ENCODE data around the gene CELSR3.

- no peak for TF ChIP-seq CTCF (IDR thresholded peaks at IDR 0.05; ENCODE audit: low read depth, low read length, missing input control)
- TF ChIP-seq RXRA (IDR thresholded peaks at IDR 0.05): no peak
- TF ChIP-seq GABPA (IDR thresholded peaks at IDR 0.05 in 1 of 2, conservative IDR thresholded peaks at IDR 0.05 in 1 of 2): no peak
- TF ChIP-seq JUND (IDR thresholded peaks at IDR 0.05): no peak
- no peak for TF ChIP-seq YY1 (IDR thresholded peaks at IDR 0.05)
- no peak for TF ChIP-seq EGR1 (IDR thresholded peaks at IDR 0.05; ENCODE audit: low read depth in 2 of 2)
- TF ChIP-seq, protein P1, sequence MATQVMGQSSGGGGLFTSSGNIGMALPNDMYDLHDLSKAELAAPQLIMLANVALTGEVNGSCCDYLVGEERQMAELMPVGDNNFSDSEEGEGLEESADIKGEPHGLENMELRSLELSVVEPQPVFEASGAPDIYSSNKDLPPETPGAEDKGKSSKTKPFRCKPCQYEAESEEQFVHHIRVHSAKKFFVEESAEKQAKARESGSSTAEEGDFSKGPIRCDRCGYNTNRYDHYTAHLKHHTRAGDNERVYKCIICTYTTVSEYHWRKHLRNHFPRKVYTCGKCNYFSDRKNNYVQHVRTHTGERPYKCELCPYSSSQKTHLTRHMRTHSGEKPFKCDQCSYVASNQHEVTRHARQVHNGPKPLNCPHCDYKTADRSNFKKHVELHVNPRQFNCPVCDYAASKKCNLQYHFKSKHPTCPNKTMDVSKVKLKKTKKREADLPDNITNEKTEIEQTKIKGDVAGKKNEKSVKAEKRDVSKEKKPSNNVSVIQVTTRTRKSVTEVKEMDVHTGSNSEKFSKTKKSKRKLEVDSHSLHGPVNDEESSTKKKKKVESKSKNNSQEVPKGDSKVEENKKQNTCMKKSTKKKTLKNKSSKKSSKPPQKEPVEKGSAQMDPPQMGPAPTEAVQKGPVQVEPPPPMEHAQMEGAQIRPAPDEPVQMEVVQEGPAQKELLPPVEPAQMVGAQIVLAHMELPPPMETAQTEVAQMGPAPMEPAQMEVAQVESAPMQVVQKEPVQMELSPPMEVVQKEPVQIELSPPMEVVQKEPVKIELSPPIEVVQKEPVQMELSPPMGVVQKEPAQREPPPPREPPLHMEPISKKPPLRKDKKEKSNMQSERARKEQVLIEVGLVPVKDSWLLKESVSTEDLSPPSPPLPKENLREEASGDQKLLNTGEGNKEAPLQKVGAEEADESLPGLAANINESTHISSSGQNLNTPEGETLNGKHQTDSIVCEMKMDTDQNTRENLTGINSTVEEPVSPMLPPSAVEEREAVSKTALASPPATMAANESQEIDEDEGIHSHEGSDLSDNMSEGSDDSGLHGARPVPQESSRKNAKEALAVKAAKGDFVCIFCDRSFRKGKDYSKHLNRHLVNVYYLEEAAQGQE (IDR thresholded peaks at IDR 0.05): no peak
- no peak for TF ChIP-seq MAX (IDR thresholded peaks at IDR 0.05)
- TF ChIP-seq, protein P2, sequence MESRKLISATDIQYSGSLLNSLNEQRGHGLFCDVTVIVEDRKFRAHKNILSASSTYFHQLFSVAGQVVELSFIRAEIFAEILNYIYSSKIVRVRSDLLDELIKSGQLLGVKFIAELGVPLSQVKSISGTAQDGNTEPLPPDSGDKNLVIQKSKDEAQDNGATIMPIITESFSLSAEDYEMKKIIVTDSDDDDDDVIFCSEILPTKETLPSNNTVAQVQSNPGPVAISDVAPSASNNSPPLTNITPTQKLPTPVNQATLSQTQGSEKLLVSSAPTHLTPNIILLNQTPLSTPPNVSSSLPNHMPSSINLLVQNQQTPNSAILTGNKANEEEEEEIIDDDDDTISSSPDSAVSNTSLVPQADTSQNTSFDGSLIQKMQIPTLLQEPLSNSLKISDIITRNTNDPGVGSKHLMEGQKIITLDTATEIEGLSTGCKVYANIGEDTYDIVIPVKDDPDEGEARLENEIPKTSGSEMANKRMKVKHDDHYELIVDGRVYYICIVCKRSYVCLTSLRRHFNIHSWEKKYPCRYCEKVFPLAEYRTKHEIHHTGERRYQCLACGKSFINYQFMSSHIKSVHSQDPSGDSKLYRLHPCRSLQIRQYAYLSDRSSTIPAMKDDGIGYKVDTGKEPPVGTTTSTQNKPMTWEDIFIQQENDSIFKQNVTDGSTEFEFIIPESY (IDR thresholded peaks at IDR 0.05): no peak
- no peak for TF ChIP-seq RAD21 (IDR thresholded peaks at IDR 0.05)
Observed at GRCh38 chr3:48587686-48588085, 75.0 kb downstream of the CELSR3 start.
